GM21447 (cell line): ENCODE results near the gene ABHD12.
"Not testable (repeated sequence)": the region's sequence is repeated elsewhere in the genome, so short reads cannot be mapped to it uniquely, and the experiment has no call there.

Experiments
- ATAC-seq: cut with Tn5 transposase; IDR thresholded peaks from one replicate; pipeline ENCODE4 v1.9.1; 2021; ENCODE audit not compliant: unreplicated experiment

The ABHD12 gene

DNA sequence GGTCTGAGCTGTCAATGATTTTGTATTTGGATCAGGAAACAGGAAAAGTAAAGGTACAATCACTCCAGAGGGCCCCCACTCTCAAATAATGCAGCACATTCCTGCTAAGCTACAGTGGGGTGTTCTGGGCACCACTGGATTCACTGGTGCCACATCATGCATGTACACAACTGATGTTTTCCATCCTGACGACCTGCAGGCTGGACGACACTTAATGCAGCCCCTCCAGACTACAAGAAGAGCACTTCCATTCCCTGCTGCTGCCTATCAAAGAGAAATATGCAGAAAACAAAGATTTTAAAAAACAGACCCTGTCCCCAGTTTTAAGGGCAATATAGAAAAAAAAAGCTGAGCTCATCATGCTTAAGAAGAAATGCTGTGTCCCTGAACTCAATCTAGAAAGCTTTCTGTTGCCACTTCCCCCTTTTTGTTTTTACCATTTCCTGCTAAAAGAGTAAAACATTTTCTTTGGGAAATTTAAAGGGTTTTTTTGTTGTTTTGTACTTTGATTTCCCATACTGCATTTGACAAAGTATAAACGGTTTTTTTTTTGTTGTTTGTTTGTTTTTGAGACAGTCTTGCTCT, 35.5 kb downstream of the ABHD12 start:
- no peak for ATAC-seq

DNA sequence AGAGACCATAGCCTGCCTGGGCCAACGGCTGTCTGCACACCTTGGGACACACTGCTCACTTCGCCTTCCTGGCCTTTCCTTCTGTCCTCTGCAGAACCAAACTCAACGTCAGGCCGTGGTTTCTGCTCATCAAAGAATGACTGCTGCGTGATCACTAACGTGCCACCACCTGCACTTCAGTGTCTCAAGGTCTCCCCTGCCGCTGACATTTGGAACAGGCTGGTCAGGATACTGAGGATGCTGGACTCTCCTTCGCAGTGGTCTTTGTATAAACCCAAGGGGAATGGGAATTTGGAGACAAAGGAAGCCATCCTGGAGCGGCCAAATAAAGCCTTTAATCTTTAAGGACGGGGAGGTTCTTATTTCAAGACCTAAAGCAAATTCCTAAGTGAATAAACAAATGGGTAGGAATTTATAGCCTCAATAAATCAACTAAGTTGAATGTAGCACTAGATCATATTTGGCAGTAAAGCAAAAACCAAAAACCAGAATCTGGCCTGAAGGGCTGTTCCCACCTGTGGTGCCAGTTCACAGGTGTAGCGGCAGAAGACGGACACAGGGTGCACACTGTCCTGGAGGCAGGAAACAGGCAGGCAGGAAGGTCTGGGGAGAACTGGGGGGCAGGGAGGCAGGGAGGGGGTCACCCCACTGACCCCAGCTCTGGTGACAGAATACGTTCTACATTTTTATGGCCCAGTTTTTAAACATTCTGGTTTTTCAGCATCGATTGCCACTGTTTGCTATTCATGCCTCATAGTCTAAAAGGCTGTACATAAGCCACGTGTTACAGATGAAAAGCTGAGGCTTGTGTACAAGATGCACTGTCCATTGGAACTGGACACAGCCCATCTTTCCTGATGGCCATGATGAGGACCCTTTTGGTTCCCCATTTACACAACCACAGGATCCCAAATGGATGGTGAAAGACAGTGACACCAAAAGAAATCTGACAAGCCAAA, 36.6 kb downstream of the ABHD12 start:
- no peak for ATAC-seq

DNA sequence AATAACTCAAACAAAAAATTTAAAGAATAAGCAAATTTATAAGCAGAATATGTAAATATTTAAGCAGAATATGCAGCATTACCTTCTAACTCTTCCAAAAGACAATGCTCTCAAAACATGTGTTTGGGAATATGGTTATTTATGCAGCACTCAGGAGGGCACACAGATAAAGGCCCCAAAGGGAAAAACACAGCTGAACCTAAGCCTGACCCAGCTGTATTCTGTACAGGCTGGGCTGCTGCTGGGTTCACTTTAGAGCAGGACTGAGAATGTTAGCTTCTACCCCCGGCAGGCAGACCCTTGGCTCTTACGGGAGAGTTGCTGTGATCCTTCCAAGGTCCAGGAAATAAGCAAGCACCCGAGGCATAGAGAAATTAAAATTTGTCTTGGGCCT, 37.3 kb downstream of the ABHD12 start:
- ATAC-seq = no peak

DNA sequence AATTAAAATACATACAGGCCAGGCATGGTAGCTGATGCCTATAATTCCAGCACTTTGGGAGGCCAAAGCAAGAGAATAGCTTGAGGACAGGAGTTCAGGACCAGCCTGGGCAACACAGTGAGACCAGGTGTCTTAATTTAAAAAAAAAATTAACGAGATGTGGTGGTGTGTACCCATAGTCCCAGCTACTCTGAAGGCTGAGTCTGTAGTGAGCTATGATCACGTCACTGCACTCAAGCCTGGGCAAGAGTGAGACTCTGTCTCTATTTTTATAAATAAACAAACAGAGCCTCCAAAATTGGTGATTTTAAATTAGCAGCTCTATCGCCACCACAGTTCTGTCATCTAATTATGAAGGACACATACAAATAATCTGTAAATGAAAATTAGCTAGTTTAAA, 37.9 kb downstream of the ABHD12 start:
- ATAC-seq = no peak

GRCh38 chr20:25351024-25351360, 39.6 kb downstream of the ABHD12 start:
- no peak for ATAC-seq

DNA sequence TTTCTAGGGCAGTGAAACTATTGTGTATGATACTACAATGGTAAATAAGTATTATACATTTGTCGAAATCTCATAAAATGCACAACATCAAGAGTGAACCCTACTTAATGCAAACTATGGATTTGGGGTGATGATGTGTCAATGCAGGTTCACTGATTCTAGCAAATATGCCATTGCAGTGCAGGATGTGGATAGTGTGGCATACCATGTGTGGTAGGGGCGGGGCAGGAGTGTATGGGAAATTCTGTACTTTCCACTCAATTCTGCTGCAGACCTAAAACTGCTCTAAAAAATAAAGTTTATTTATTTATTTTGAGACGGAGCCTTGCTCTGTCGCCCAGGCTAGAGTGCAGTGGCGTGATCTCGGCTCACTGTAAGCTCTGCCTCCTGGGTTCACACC, 44.3 kb downstream of the ABHD12 start:
- ATAC-seq = no peak

DNA sequence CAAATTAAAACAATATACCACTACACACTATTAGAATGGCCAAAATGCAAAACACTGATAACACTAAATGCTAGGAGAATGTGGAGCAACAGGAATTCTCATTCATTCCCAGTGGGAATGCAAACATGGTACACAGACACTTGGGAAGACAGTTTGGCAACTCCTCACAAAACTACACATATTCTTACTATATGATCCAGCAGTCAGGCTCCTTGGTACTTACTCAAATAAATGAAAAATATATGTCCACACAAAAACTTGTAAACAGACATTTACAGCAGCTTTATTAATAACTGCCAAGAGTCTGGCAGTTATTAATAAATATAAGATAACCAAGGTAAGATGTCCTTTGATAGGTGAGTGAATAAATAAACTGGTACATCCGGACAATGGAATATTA, 44.9 kb downstream of the ABHD12 start:
- ATAC-seq = no peak

DNA sequence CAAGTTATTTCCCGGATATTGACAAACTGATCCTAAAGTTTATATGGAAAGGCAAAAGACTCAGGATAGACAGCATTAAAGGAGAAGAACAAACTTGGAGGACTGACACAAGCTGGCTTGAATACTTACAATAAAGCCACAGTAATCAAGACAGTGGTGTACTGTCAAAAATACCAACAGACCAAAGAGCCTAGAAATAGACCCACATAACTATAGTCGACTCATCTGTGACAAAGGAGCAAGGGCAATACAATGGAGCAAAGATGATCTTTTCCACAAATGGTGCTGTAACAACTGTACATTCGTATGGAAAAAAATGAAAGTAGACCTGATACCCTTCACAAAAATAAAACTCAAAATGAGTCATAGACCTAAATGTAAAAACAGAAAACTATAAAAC, 46.0 kb downstream of the ABHD12 start:
- no peak for ATAC-seq

DNA sequence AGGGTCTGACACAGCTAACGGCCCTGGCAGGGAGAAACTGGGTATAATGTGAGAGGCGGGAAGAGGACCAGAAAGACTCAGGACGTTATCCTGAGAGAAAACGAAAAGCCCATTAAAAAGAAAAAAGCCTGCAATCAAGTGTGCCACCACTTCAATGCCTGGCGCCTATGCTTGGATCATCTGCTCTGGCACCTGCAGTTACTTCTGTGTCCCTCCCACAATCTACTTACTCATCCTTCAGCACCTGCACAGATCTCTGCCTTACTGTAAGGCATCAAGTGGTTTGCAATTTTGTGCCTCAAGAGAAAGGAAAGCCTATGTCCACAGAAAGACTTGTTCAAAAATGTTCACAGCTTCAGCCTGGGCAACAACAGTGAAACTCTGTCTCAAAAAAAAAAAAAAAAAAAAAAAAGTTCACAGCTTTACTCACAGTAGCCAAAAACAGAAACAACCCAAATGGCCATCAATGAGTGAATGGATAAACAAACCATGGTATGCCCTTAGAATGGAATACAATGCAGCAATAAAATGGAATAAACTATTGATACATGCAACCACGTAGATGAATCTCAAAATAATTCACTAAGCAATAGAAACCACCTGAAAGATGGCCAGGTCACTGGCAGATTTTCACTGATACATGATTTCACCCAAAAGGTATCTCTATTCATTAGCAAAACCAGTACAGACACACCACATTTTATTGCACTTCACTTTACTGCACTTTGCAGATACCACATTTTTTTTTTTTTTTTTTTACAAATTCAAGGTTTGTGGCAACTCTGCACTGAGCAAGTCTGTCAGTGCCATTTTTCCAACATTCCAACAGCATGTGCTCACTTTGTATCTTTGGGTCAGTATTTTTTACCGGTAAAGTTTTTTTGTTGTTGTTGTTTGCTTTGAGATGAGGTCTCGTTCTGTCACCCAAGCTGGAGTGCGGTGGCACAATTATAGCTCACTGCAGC, 48.6 kb downstream of the ABHD12 start:
- no peak for ATAC-seq

GRCh38 chr20:25340380-25340779, 50.3 kb downstream of the ABHD12 start:
- no peak for ATAC-seq

GRCh38 chr20:25339608-25340007, 51.0 kb downstream of the ABHD12 start:
- no peak for ATAC-seq

DNA sequence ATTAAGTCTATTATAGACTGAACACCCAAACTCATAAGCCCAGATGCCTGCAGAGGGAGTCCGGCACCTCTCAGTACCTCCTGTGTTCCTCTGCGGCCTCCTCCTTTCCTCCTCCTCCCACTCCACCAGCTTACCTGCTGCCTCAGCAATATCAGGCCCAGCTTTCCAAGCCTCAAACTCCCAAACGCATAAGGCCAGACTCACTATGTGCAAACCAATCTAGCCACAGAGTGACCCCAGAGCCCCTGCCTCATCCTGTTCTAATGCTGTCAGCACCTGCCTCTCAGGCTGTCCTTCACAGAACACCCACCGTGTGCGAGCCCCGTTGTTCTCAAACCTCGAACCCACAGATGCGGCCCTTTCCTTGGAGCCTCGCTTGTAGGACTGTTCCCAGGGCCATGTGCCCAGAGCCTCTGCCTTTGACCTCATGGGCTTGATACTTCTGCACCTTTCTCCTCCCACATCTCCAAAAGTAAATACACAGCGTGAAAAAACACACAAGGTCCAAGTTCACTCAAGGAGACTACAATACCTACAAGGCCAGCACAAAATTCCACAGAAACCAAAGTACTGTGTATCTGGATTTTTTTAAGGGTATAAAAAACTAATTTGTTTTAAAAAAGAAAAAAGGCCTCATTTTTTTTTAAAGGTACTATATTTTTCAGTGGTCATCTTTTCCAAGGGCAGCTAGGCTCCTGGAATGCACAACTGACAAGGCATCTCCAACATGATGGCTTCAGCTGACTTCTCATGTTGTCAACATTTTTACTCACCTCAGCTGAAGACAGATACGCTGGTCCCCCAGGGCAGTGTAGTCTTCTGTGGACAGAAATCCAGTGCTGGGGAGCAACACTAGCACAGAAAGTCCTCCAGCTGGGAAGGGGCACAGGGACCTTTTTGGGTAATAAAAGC, 52.3 kb downstream of the ABHD12 start:
- ATAC-seq = no peak

DNA sequence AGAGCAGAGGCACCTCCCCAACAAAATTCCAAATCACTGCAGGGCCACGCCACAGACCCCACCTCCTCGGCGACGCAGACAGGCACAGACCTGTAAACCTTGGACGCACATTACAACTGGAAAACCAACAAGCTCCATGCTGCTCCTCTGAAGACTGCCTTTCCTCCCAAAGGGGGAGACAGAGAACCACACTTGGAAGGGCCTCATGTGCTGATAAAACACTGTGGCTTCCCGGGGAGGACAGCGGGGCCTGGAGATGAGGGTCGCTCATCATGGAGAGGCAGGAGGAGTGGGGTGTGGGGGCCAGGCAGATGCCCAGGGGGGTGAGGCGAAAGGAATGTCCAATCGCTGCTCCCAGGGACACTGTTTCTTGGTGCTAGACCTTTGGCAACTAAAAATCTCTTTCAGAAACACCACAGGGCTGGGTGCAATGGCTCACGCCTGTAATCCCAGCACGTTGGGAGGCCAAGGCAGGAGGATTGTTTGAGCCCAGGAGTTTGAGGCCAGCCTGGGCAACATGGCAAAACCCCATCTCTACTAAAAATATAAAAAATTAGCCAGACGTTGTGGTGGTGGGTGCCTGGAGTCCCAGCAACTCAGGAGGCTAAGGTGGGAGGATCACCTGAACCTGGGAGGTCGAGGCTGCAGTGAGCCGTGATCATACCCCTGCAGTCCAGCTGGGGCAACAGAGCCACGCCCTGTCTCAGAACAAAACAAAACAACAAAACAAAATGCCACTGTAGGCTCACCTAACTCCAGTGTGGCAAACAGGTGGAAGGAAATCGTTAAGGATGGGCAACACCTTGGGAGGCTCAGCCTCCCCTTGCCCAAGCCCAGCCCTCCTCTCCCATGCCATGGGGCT, 53.8 kb downstream of the ABHD12 start:
- ATAC-seq = no peak

GRCh38 chr20:25334972-25335371, 55.7 kb downstream of the ABHD12 start:
- not testable (repeated sequence) for ATAC-seq

- ATAC-seq = no peak
These were observed 61.6 kb downstream of the ABHD12 start for GRCh38 chr20:25328954-25329498.

DNA sequence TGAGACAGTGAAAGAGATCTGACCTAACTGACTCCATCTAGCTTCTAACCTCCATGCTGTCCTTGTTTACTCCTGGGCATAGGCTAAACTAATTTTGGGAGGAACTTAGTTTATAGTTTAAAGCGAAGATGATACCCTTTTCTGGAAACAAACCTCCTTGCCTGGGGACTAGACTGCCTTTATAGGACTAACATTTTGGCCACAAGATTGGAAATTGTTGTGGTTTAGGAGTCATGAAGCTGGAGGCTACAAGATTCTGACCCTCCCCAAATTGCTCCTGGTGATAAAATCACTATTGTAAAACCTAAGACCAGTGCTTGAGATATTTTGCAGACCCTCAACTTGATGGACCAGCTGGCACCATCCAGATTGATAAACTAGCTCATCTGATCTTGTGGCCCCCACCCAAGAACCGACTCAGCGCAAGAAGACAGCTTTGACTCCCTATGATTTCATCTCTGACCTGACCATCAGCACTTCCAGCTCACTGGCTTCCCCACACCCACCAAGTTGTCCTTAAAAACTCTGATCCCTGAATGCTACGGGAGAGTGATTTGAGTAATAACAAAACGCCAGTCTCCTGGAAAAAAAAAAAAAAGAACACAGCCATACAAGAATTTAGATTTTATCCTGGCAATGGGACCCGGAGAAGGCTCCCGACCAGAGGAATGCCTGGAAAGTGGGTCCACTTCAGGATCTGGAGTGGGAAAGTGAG, 63.0 kb downstream of the ABHD12 start:
- no peak for ATAC-seq

DNA sequence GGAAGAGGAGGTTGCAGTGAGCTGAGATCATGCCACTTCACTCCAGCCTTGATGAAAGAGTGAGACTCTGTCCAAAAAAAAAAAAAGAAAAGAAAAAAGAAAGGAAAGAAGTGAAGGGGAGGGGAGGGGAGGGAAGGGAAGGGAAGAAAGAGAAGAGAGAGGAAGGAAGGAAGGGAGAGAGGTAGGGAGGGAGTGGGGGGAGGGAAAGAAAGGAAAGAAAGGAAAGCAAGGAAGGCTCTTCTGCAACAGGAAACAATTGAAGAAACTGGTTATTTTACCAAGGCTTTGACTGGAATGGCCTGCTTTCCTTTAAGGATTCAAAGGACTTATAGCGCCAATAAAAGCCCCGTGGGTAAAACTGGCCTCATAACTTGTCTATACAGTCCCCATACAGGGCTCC, 64.6 kb downstream of the ABHD12 start:
- ATAC-seq = no peak

DNA sequence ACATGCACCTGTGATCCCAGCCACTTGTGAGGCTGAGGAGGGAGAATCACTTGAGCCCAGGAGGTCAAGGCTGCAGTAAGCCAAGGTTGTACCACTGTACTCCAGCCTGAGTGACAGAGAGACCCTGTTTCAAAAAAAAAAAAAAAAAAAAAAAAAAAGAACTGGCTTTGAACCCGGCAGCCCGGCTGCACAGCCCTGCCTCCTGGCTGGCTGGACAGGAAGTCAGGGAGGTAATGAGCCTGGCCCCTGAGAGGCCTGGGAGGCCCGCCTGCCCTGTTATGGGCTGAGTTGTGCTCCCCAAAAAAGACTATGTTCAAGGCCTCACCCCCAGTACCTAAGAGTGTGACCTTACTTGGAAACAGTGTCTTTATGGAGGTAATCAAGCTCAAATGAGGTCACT, 65.6 kb downstream of the ABHD12 start:
- no peak for ATAC-seq

GRCh38 chr20:25324412-25324811, 66.2 kb downstream of the ABHD12 start:
- ATAC-seq = no peak
